ENCODE results near the gene KIF22. TPM values are rescaled to one million over a fixed set of nuclear protein-coding genes. Genes with fewer than 3 reads are reported as not detected.
"Not testable (repeated sequence)": the region's sequence is repeated elsewhere in the genome, so short reads cannot be mapped to it uniquely, and the experiment has no call there.

Gene KIF22
- total RNA-seq, 1 donor from 2014 or later, result 78.3 TPM

- Mint-ChIP-seq H3K4me3 (peak overlapping the region; percentile 98), H3K4me1 (peaks cover 28% of the 10 kb centered on the region), H3K27me3 (ENCODE audit: low read depth) (no peaks in the 10 kb centered on the region), H3K27ac (peak overlapping the region; percentile 98), H3K36me3 (peaks cover 7% of the 10 kb centered on the region), H3K9me3 (no peaks in the 10 kb centered on the region)
- DNase-seq (ENCODE audit: low spot score in 2 of 2, unreplicated experiment in 2 of 2), result no peak
- TF ChIP-seq, protein P1, sequence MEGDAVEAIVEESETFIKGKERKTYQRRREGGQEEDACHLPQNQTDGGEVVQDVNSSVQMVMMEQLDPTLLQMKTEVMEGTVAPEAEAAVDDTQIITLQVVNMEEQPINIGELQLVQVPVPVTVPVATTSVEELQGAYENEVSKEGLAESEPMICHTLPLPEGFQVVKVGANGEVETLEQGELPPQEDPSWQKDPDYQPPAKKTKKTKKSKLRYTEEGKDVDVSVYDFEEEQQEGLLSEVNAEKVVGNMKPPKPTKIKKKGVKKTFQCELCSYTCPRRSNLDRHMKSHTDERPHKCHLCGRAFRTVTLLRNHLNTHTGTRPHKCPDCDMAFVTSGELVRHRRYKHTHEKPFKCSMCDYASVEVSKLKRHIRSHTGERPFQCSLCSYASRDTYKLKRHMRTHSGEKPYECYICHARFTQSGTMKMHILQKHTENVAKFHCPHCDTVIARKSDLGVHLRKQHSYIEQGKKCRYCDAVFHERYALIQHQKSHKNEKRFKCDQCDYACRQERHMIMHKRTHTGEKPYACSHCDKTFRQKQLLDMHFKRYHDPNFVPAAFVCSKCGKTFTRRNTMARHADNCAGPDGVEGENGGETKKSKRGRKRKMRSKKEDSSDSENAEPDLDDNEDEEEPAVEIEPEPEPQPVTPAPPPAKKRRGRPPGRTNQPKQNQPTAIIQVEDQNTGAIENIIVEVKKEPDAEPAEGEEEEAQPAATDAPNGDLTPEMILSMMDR (IDR thresholded peaks at IDR 0.05; ENCODE audit: unreplicated experiment), result no peak
These were observed 1.6 kb downstream of the KIF22 start for GRCh38 chr16:29791845-29792807.

DNA sequence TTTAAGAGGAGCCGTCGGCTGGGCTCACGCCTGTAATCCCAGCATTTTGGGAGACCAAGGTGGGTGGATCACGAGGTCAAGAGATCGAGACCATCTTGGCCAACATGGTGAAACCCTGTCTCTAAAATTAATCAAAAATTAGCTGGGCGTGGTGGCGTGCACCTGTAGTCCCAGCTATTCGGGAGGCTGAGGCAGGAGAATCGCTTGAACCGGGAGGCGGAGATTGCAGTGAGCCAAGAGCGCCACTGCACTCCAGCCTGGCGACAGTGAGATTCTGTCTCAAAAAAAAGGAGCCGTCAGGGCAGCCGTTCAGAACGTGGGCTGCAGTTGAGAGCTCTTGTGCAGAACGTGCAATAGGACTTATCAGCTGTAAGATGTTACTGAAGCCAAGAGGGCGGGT lies 2.6 kb downstream of the KIF22 start:
- H3K4me1 Mint-ChIP-seq, result peaks cover 28% of the 10 kb centered on the region
- not testable (repeated sequence) for DNase-seq (ENCODE audit: low spot score in 2 of 2, unreplicated experiment in 2 of 2); H3K27ac Mint-ChIP-seq; H3K27me3 Mint-ChIP-seq (ENCODE audit: low read depth); H3K9me3 Mint-ChIP-seq
- H3K4me3 Mint-ChIP-seq, result peak overlapping the region; percentile 4
- H3K36me3 Mint-ChIP-seq, result peaks cover 12% of the 10 kb centered on the region

DNA sequence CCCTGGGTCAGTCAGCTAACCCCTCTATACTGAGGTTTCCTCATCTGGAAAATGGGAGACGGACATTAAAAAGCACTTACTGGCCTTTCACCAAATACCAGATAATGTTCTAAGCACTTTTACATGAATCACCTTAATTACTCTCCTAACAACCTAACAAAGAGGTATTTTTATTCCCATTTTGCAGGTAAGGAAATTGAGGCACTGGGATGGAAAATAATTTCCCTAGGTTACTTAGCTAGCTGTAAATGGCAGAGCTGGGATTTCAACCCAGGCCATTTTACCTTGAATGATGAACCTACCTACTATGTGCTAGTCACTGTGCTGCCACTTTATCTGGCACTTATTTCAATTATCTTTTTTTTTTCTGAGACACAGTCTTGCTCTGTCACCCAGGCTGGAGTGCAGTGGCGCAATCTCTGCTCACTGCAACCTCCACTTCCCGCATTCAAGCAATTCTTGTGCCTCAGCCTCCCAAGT lies 3.7 kb downstream of the KIF22 start:
- no peaks in the 10 kb centered on the region for H3K9me3 Mint-ChIP-seq
- H3K27ac Mint-ChIP-seq, result no peak overlapping the region
- DNase-seq (ENCODE audit: low spot score in 2 of 2, unreplicated experiment in 2 of 2), result no peak
- peaks cover 12% of the 10 kb centered on the region for H3K36me3 Mint-ChIP-seq
- H3K4me3 Mint-ChIP-seq, result no peak overlapping the region
- peaks cover 28% of the 10 kb centered on the region for H3K4me1 Mint-ChIP-seq
- H3K27me3 Mint-ChIP-seq (ENCODE audit: low read depth), result no peaks in the 10 kb centered on the region
- TF ChIP-seq, protein P1 (IDR thresholded peaks at IDR 0.05; ENCODE audit: unreplicated experiment), result no peak

DNA sequence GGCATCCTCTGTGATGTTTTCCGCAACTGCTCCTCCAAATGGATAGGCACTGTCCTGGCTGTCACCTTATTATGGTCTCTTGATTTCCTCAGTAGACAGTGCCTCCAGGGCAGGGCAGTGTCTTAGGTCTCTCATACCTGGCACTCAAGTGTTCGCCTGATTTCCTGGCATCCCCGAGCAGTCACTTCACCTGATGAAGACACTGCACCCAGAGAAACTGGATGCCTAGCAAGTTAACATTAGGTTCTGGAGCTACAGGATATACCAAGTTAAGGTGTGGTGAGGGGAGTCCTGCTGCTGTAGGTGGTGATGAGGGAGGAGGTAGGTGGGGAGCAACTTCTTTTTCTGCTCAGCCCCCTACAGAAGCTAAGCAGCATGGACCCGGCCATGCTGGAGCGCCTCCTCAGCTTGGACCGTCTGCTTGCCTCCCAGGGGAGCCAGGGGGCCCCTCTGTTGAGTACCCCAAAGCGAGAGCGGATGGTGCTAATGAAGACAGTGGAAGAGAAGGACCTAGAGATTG lies 11.9 kb downstream of the KIF22 start:
- Mint-ChIP-seq H3K4me3 (no peak overlapping the region), H3K4me1 (peaks cover 22% of the 10 kb centered on the region), H3K27ac (peak overlapping the region; percentile 66), H3K36me3 (peaks cover 12% of the 10 kb centered on the region), H3K27me3 (ENCODE audit: low read depth) (no peaks in the 10 kb centered on the region), H3K9me3 (no peaks in the 10 kb centered on the region)
- TF ChIP-seq, protein P1 (IDR thresholded peaks at IDR 0.05; ENCODE audit: unreplicated experiment), result no peak
- no peak for DNase-seq (ENCODE audit: low spot score in 2 of 2, unreplicated experiment in 2 of 2)

GRCh38 chr16:29804020-29804419 lies 13.5 kb downstream of the KIF22 start:
- no peak for DNase-seq (ENCODE audit: low spot score in 2 of 2, unreplicated experiment in 2 of 2)
- Mint-ChIP-seq H3K4me3 (peak overlapping the region; percentile 100), H3K27ac (peak overlapping the region; percentile 90), H3K27me3 (ENCODE audit: low read depth) (no peaks in the 10 kb centered on the region), H3K4me1 (peaks cover 38% of the 10 kb centered on the region), H3K36me3 (peaks cover 8% of the 10 kb centered on the region), H3K9me3 (no peaks in the 10 kb centered on the region)
- TF ChIP-seq, protein P1 (IDR thresholded peaks at IDR 0.05; ENCODE audit: unreplicated experiment), result no peak

Data from mesothelial cell of epicardium (in vitro differentiated cells).